K562 (cell line): Measurements from ENCODE around the gene TLR2. TPM values are rescaled to one million over a fixed set of nuclear protein-coding genes. Genes with fewer than 3 reads are reported as not detected.

Experiments
- CBX1 ChIP-seq: sonication (generic); IDR thresholded peaks from 2 replicates; pipeline ENCODE4 v1.6.1; 2016; ENCODE audit warnings: antibody characterized with exemption, low read depth, mild to moderate bottlenecking
- CSDE1 ChIP-seq, 2 experiments: fragments of 450-650 bp; IDR thresholded peaks; 2 replicates each; pipeline ENCODE4 v1.6.1; 2016; ENCODE audit warnings: mild to moderate bottlenecking in 1 of 2
- ELF2 ChIP-seq: fragments of 250-450 bp; sonication (Bioruptor Pico); IDR thresholded peaks from 2 replicates; pipeline ENCODE4 v1.5.0; 2021; ENCODE audit warnings: mild to moderate bottlenecking
- FOXA3 ChIP-seq, 2 experiments: fragments of 450-650 bp in 1 of 2; sonication (generic) in 1 of 2; formaldehyde crosslinking; IDR thresholded peaks in 1 of 2; conservative IDR thresholded peaks in 1 of 2; 2 replicates each; pipeline versions ENCODE4 v1.4.0 to v1.8.0; 2020 to 2022; ENCODE audit warnings: mild to moderate bottlenecking in 2 of 2, missing genetic modification reagents in 1 of 2
- MAZ ChIP-seq, 2 experiments: fragments of 450-650 bp in 1 of 2; sonication (generic) in 1 of 2; formaldehyde crosslinking; IDR thresholded peaks in 1 of 2; conservative IDR thresholded peaks in 1 of 2; 2 replicates each; pipeline versions ENCODE4 v1.4.0 to v1.5.0; 2020; ENCODE audit warnings: mild to moderate bottlenecking in 1 of 2, missing genetic modification reagents in 1 of 2
- NFE2 ChIP-seq: IDR thresholded peaks from 2 replicates; pipeline ENCODE4 v1.6.1; 2014; ENCODE audit warnings: antibody characterized with exemption, low read depth
- PHF8 ChIP-seq: fragments of 200-600 bp; sonication (generic); IDR thresholded peaks from 2 replicates; pipeline ENCODE4 v1.6.1; 2012; ENCODE audit warnings: mixed run types, mild to moderate bottlenecking, inconsistent platforms, low read length, moderate library complexity, borderline replicate concordance
- RAD51 ChIP-seq: fragments of 450-650 bp; IDR thresholded peaks from 2 replicates; pipeline ENCODE4 v1.7.1; 2016; ENCODE audit warnings: low read depth, mild to moderate bottlenecking, borderline replicate concordance
- RFX7 ChIP-seq: fragments of 250-450 bp; sonication (Bioruptor Pico); IDR thresholded peaks from 2 replicates; pipeline ENCODE4 v1.5.1; 2021; ENCODE audit warnings: mild to moderate bottlenecking
- SNRNP70 ChIP-seq: fragments of 200-400 bp; formaldehyde crosslinking; optimal IDR thresholded peaks from 2 replicates; pipeline ENCODE3; 2017; ENCODE audit warnings: low read depth, low read length
- ZBTB7A ChIP-seq: IDR thresholded peaks from 2 replicates; pipeline ENCODE4 v1.6.1; 2011; ENCODE audit warnings: low read depth, mild to moderate bottlenecking, low read length, moderate library complexity, borderline replicate concordance; ENCODE audit not compliant: control insufficient read depth
- polyA plus RNA-seq, 8 experiments: library from polyadenylated mRNA; depleted of rRNA in 4 of 8; stranded (reverse) in 5 of 8; unstranded in 3 of 8; fragments of >200 nt; fragmentation: Nextera tagmentation in 2 of 8; fragmentation: Illumina TruSeq in 1 of 8; extraction: Ambion mirVana in 2 of 8; extraction: Trizol in 1 of 8; gene quantifications; 2 replicates each; pipeline versions ENCODE4 v1.2.1 to v1.2.3, GENCODE V29; 2011 to 2014; ENCODE audit warnings: inconsistent platforms in 1 of 8, missing spikeins in 1 of 8
- total RNA-seq, 7 experiments: library from RNA; depleted of rRNA in 6 of 7; stranded (reverse); fragments of >200 nt in 6 of 7; fragmentation: Illumina TruSeq in 2 of 7; extraction: Trizol in 2 of 7; gene quantifications; 2 replicates each; pipeline versions ENCODE4 v1.2.1 to v1.2.3, GENCODE V29; 2011 to 2021; ENCODE audit warnings: low replicate concordance in 1 of 7
- TF ChIP-seq, protein P1 (sequence below): fragments of 450-650 bp; IDR thresholded peaks from one replicate; pipeline ENCODE4 v1.6.1; 2018; ENCODE audit warnings: mild to moderate bottlenecking, moderate library complexity; ENCODE audit not compliant: partially characterized antibody
- TF ChIP-seq, protein P2 (sequence below): sonication (generic); formaldehyde crosslinking; IDR thresholded peaks from 2 replicates; pipeline ENCODE4 v1.4.0; 2020; ENCODE audit warnings: mild to moderate bottlenecking, missing genetic modification reagents
- TF ChIP-seq, protein P3 (sequence below): IDR thresholded peaks from 2 replicates; pipeline ENCODE4 v1.6.1; 2011; ENCODE audit warnings: borderline replicate concordance, low read depth, mild to moderate bottlenecking, moderate library complexity, low read length; ENCODE audit not compliant: insufficient read depth, poor library complexity, severe bottlenecking
- TF ChIP-seq, protein P4 (sequence below), 2 experiments: fragments of 200-800 bp in 1 of 2; sonication (Bioruptor generic) in 1 of 2; sonication (generic) in 1 of 2; formaldehyde crosslinking in 1 of 2; IDR thresholded peaks in 1 of 2; conservative IDR thresholded peaks in 1 of 2; 2 replicates each; pipeline versions ENCODE4 v1.5.0 to v1.6.1; 2016 to 2020; ENCODE audit warnings: missing compliant biosample characterization in 1 of 2, missing genetic modification characterization in 1 of 2, missing genetic modification reagents in 1 of 2

Gene TLR2
- total and polyA plus RNA-seq, 9 of the 15 experiments (the other 6 are each of a cell fraction or from before 2014, with no cell fraction given), result 0.09 to 0.11 TPM; not detected in 7

DNA sequence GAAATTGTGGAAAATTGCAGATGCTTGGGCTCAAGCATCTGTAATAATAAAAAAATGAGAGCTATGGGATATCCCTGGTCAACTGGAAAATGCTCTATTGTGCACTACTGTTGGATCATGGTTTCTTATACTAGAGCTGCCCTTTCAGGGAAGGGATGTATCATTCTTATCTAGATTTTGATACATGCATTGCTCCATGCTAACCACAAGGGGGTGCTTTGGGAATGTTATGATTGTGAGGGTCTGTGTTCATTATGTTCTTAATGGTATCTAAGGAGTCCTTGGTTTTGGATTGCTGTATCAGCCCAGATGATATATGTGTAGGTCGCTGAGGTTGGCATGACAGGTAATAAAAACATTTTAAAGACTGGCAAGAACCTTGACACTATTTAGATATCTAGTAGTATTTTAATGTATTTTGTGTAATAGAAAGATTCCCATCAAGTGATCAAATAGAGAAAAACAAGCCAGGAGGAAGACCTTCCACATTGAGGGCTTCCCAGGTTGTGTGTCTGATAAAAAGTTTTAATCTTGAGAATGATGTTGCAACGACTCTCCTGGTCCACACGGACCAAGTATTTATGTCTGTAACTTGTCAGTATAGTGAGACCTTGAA lies 49.2 kb upstream of the TLR2 start (continued):
- TF ChIP-seq, protein P1, sequence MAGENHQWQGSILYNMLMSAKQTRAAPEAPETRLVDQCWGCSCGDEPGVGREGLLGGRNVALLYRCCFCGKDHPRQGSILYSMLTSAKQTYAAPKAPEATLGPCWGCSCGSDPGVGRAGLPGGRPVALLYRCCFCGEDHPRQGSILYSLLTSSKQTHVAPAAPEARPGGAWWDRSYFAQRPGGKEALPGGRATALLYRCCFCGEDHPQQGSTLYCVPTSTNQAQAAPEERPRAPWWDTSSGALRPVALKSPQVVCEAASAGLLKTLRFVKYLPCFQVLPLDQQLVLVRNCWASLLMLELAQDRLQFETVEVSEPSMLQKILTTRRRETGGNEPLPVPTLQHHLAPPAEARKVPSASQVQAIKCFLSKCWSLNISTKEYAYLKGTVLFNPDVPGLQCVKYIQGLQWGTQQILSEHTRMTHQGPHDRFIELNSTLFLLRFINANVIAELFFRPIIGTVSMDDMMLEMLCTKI, result no peak
- TF ChIP-seq ZBTB7A, result no peak
- TF ChIP-seq RFX7 (CRISPR knock-in tag), result no peak
- TF ChIP-seq CBX1, result no peak
- TF ChIP-seq MAZ (CRISPR knock-in tag; conservative IDR thresholded peaks at IDR 0.05 in 1 of 2, IDR thresholded peaks at IDR 0.05 in 1 of 2), result no peak
- TF ChIP-seq NFE2, result no peak
- TF ChIP-seq PHF8, result no peak
- TF ChIP-seq, protein P2, sequence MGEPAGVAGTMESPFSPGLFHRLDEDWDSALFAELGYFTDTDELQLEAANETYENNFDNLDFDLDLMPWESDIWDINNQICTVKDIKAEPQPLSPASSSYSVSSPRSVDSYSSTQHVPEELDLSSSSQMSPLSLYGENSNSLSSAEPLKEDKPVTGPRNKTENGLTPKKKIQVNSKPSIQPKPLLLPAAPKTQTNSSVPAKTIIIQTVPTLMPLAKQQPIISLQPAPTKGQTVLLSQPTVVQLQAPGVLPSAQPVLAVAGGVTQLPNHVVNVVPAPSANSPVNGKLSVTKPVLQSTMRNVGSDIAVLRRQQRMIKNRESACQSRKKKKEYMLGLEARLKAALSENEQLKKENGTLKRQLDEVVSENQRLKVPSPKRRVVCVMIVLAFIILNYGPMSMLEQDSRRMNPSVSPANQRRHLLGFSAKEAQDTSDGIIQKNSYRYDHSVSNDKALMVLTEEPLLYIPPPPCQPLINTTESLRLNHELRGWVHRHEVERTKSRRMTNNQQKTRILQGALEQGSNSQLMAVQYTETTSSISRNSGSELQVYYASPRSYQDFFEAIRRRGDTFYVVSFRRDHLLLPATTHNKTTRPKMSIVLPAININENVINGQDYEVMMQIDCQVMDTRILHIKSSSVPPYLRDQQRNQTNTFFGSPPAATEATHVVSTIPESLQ (CRISPR knock-in tag), result no peak
- no peak for TF ChIP-seq FOXA3 (CRISPR knock-in tag; conservative IDR thresholded peaks at IDR 0.05 in 1 of 2, IDR thresholded peaks at IDR 0.05 in 1 of 2)
- TF ChIP-seq, protein P3, sequence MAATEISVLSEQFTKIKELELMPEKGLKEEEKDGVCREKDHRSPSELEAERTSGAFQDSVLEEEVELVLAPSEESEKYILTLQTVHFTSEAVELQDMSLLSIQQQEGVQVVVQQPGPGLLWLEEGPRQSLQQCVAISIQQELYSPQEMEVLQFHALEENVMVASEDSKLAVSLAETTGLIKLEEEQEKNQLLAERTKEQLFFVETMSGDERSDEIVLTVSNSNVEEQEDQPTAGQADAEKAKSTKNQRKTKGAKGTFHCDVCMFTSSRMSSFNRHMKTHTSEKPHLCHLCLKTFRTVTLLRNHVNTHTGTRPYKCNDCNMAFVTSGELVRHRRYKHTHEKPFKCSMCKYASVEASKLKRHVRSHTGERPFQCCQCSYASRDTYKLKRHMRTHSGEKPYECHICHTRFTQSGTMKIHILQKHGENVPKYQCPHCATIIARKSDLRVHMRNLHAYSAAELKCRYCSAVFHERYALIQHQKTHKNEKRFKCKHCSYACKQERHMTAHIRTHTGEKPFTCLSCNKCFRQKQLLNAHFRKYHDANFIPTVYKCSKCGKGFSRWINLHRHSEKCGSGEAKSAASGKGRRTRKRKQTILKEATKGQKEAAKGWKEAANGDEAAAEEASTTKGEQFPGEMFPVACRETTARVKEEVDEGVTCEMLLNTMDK, result no peak
- no peak for TF ChIP-seq CSDE1 (IDR thresholded peaks at IDR 0.05)
- TF ChIP-seq, protein P4, sequence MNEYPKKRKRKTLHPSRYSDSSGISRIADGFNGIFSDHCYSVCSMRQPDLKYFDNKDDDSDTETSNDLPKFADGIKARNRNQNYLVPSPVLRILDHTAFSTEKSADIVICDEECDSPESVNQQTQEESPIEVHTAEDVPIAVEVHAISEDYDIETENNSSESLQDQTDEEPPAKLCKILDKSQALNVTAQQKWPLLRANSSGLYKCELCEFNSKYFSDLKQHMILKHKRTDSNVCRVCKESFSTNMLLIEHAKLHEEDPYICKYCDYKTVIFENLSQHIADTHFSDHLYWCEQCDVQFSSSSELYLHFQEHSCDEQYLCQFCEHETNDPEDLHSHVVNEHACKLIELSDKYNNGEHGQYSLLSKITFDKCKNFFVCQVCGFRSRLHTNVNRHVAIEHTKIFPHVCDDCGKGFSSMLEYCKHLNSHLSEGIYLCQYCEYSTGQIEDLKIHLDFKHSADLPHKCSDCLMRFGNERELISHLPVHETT (CRISPR knock-in tag; conservative IDR thresholded peaks at IDR 0.05 in 1 of 2, IDR thresholded peaks at IDR 0.05 in 1 of 2), result no peak
- no peak for TF ChIP-seq RAD51
- no peak for TF ChIP-seq ELF2
- TF ChIP-seq SNRNP70, result no peak
